ENCODE data around the gene GPR183.

Gene GPR183

GRCh38 chr13:99275093-99275469, 32.1 kb downstream of the GPR183 start:
- Histone ChIP-seq H3K36me3 (ENCODE audit: control insufficient read depth in 2 of 2, insufficient read depth in 1 of 2, low read length in 2 of 2) (no peaks in the 10 kb centered on the region), H3K4me1 (ENCODE audit: control insufficient read depth, insufficient read depth, low read length) (no peaks in the 10 kb centered on the region), H3K9me3 (ENCODE audit: control insufficient read depth, insufficient read depth, low read depth, low read length) (no peaks in the 10 kb centered on the region), H3K27ac (ENCODE audit: extremely low read depth, low read depth, low read length) (no peak overlapping the region), H3K4me3 (ENCODE audit: low read depth, low read length) (no peak overlapping the region)
- CTCF ChIA-PET, result interaction anchor here (0.9 to 2.1 kb wide), 3 partner anchors 9 to 162 kb away, joined by 4 to 12 read pairs (median 10); no protein-coding TSS in a partner anchor
- POLR2A ChIA-PET, result interaction anchor here (0.6 kb wide), 1 partner anchor 74 kb away, joined by 3 read pairs; the partner anchor contains the start of gene UBAC2
- TF ChIP-seq ZNF48 (tag by site-specific recombination; IDR thresholded peaks at IDR 0.05), result no peak
- no peak for TF ChIP-seq ZNF155 (tag by site-specific recombination; IDR thresholded peaks at IDR 0.05)
- TF ChIP-seq ZNF473 (tag by site-specific recombination; IDR thresholded peaks at IDR 0.05), result no peak
- no peak for TF ChIP-seq ZNF488 (tag by site-specific recombination; IDR thresholded peaks at IDR 0.05)
- TF ChIP-seq PATZ1 (tag by site-specific recombination; IDR thresholded peaks at IDR 0.05), result no peak
- TF ChIP-seq ZNF521 (tag by site-specific recombination; IDR thresholded peaks at IDR 0.05), result no peak
- no peak for TF ChIP-seq ZNF16 (tag by site-specific recombination; IDR thresholded peaks at IDR 0.05; ENCODE audit: low read depth)
- TF ChIP-seq ZNF449 (tag by site-specific recombination; IDR thresholded peaks at IDR 0.05), result no peak

GRCh38 chr13:99273128-99273527, 34.1 kb downstream of the GPR183 start:
- H3K36me3 ChIP-seq (ENCODE audit: control insufficient read depth in 2 of 2, insufficient read depth in 1 of 2, low read length in 2 of 2), result no peaks in the 10 kb centered on the region

GRCh38 chr13:99272481-99272880, 34.7 kb downstream of the GPR183 start:
- Histone ChIP-seq H3K27ac (ENCODE audit: extremely low read depth, low read depth, low read length) (no peak overlapping the region), H3K36me3 (ENCODE audit: control insufficient read depth in 2 of 2, insufficient read depth in 1 of 2, low read length in 2 of 2) (peaks cover 0 to 3% of the 10 kb centered on the region in 2 experiments; a peak in 1 of 3 replicates), H3K4me1 (ENCODE audit: control insufficient read depth, insufficient read depth, low read length) (no peaks in the 10 kb centered on the region), H3K4me3 (ENCODE audit: low read depth, low read length) (no peak overlapping the region), H3K9me3 (ENCODE audit: control insufficient read depth, insufficient read depth, low read depth, low read length) (no peaks in the 10 kb centered on the region)
- CTCF ChIA-PET, result interaction anchor here (1.2 to 1.6 kb wide), 2 partner anchors 11 to 96 kb away, joined by 3 read pairs; no protein-coding TSS in a partner anchor
- POLR2A ChIA-PET, result no interaction called here
- TF ChIP-seq KLF9 (tag by site-specific recombination; IDR thresholded peaks at IDR 0.05; ENCODE audit: low read depth) (no peak), ZNF26 (tag by site-specific recombination; IDR thresholded peaks at IDR 0.05) (no peak), ZNF302 (tag by site-specific recombination; IDR thresholded peaks at IDR 0.05; ENCODE audit: low read depth) (no peak), ZFP69B (tag by site-specific recombination; IDR thresholded peaks at IDR 0.05) (no peak), ZNF768 (tag by site-specific recombination; IDR thresholded peaks at IDR 0.05) (no peak), ZBTB17 (tag by site-specific recombination; IDR thresholded peaks at IDR 0.05) (no peak)

More at GRCh38 chr13:99273128-99273527, 34.1 kb downstream of the GPR183 start:
- ChIA-PET CTCF (interaction anchor here (0.6 to 1.6 kb wide), 2 partner anchors 96 to 383 kb away, joined by 3 read pairs; no protein-coding TSS in a partner anchor), POLR2A (no interaction called here)
- H3K4me1 ChIP-seq (ENCODE audit: control insufficient read depth, insufficient read depth, low read length), result no peaks in the 10 kb centered on the region
- no peak overlapping the region for H3K4me3 ChIP-seq (ENCODE audit: low read depth, low read length)
- no peaks in the 10 kb centered on the region for H3K9me3 ChIP-seq (ENCODE audit: control insufficient read depth, insufficient read depth, low read depth, low read length)
- H3K27ac ChIP-seq (ENCODE audit: extremely low read depth, low read depth, low read length), result no peak overlapping the region
- TF ChIP-seq ZNF114 (tag by site-specific recombination; IDR thresholded peaks at IDR 0.05) (no peak), ZNF48 (tag by site-specific recombination; IDR thresholded peaks at IDR 0.05) (no peak), ZNF341 (tag by site-specific recombination; IDR thresholded peaks at IDR 0.05; ENCODE audit: low read depth) (no peak), ZNF707 (tag by site-specific recombination; IDR thresholded peaks at IDR 0.05) (no peak), ZNF239 (tag by site-specific recombination; IDR thresholded peaks at IDR 0.05) (no peak), ZNF792 (tag by site-specific recombination; IDR thresholded peaks at IDR 0.05) (no peak), ZEB2 (tag by site-specific recombination; IDR thresholded peaks at IDR 0.05) (no peak), ZNF350 (tag by site-specific recombination; IDR thresholded peaks at IDR 0.05) (no peak), ZBTB8A (tag by site-specific recombination; IDR thresholded peaks at IDR 0.05) (no peak), KLF1 (tag by site-specific recombination; IDR thresholded peaks at IDR 0.05) (no peak), ZNF768 (tag by site-specific recombination; IDR thresholded peaks at IDR 0.05) (no peak), ZNF2 (tag by site-specific recombination; IDR thresholded peaks at IDR 0.05) (no peak)
